GM12878 (cell line): Measurements from ENCODE around the gene ADAMTS17. TPM values are rescaled to one million over a fixed set of nuclear protein-coding genes. Genes with fewer than 3 reads are reported as not detected.

Experiments
- ATAC-seq: fragments of 200-7000 bp; cut with Tn5 transposase; 3 replicates; pipeline ENCODE4 v1.9.1; 2020; ENCODE audit warnings: mild to moderate bottlenecking, moderate library complexity
- BruUV-seq: library from RNA; stranded (reverse); fragments of 400-500 nt; replicated peaks from 2 replicates; lab custom pipeline; 2021; lab: Mats Ljungman, UMichigan
- CTCF ChIA-PET: fragments of 300-600 bp; sonication (Branson Sonifier 250); formaldehyde crosslinking; extraction: SDS; loops from one replicate; lab custom pipeline; 2021; ENCODE audit warnings: inconsistent platforms; lab: Yijun Ruan, JAX
- POLR2A ChIA-PET: fragments of 350-600 bp; formaldehyde crosslinking; extraction: SDS; loops from one replicate; lab custom pipeline; 2021; ENCODE audit warnings: inconsistent platforms; lab: Charles Lee
- RAD21 ChIA-PET: fragments of 300-600 bp; sonication (Branson Sonifier 250); formaldehyde crosslinking; loops from one replicate; lab custom pipeline; 2023; ENCODE audit warnings: antibody characterized with exemption; ENCODE audit not compliant: unreplicated experiment; lab: Charles Lee
- SMC1A ChIA-PET: fragments of 300-600 bp; sonication (Branson Sonifier 250); formaldehyde crosslinking; loops from one replicate; lab custom pipeline; 2023; ENCODE audit not compliant: unreplicated experiment, uncharacterized antibody; lab: Charles Lee
- DNase-seq: peaks from one replicate; pipeline ENCODE4 v3.0.0-alpha.2; 2011; ENCODE audit warnings: low read depth, low spot score
- FAIRE-seq: peaks from 3 replicates; lab custom pipeline; 2011; peaks lifted over from hg19 to GRCh38; lab: Jason Lieb, UNC
- H2AFZ ChIP-seq: 2 replicates; pipeline ENCODE4 v1.6.0; 2011; ENCODE audit warnings: low read depth, low read length, control low read depth; ENCODE audit not compliant: control insufficient read depth
- H3K27ac ChIP-seq: 2 replicates; pipeline ENCODE4 v1.5.1; 2011; ENCODE audit warnings: control low read depth; ENCODE audit not compliant: control insufficient read depth, insufficient read depth
- H3K27me3 ChIP-seq, 2 experiments: replicated peaks in 1 of 2; 2 replicates each; pipeline versions ENCODE4 v1.6.0 to v1.6.1; 2011; ENCODE audit warnings: low read length in 1 of 2; ENCODE audit not compliant: control insufficient read depth in 2 of 2, insufficient read depth in 2 of 2
- H3K36me3 ChIP-seq, 2 experiments: 2 replicates each; pipeline ENCODE4 v1.5.1; 2011; ENCODE audit warnings: low read length in 1 of 2; ENCODE audit not compliant: control insufficient read depth in 2 of 2, insufficient read depth in 2 of 2
- H3K4me1 ChIP-seq: 2 replicates; pipeline ENCODE4 v1.6.1; 2011; ENCODE audit warnings: mild to moderate bottlenecking, low read length, moderate library complexity, mixed read lengths; ENCODE audit not compliant: control insufficient read depth, insufficient read depth
- H3K4me2 ChIP-seq: 2 replicates; pipeline ENCODE4 v1.6.0; 2011; ENCODE audit warnings: control low read depth; ENCODE audit not compliant: control insufficient read depth, insufficient read depth
- H3K4me3 ChIP-seq: fragments of 200-600 bp; sonication (generic); 2 replicates; pipeline ENCODE4 v1.5.1; 2016
- H3K79me2 ChIP-seq: 2 replicates; pipeline ENCODE4 v1.6.0; 2011; ENCODE audit warnings: low read length; ENCODE audit not compliant: control insufficient read depth, insufficient read depth
- H3K9ac ChIP-seq: 2 replicates; pipeline ENCODE4 v1.8.0; 2011; ENCODE audit warnings: low read length, control low read depth, mixed read lengths; ENCODE audit not compliant: control insufficient read depth, insufficient read depth
- H3K9me3 ChIP-seq: replicated peaks from 3 replicates; pipeline ENCODE4 v1.5.1; 2011; ENCODE audit warnings: mild to moderate bottlenecking, low read length; ENCODE audit not compliant: control insufficient read depth, insufficient read depth
- H4K20me1 ChIP-seq: 2 replicates; pipeline ENCODE4 v1.6.0; 2011; ENCODE audit not compliant: control insufficient read depth, insufficient read depth
- ETV6 ChIP-seq, 2 experiments: fragments of 450-650 bp in 1 of 2; IDR thresholded peaks in 1 of 2; conservative IDR thresholded peaks in 1 of 2; 2 replicates each; pipeline ENCODE4 v1.6.1; 2014; ENCODE audit warnings: antibody characterized with exemption in 1 of 2, borderline replicate concordance in 1 of 2, low read depth in 1 of 2, mild to moderate bottlenecking in 1 of 2, moderate library complexity in 1 of 2
- GABPA ChIP-seq: IDR thresholded peaks from 2 replicates; pipeline ENCODE4 v1.6.1; 2014; ENCODE audit warnings: antibody characterized with exemption, low read depth, mild to moderate bottlenecking, inconsistent platforms
- HDAC6 ChIP-seq: fragments of 200-600 bp; sonication (generic); IDR thresholded peaks from one replicate; pipeline ENCODE4 v1.8.0; 2017; ENCODE audit warnings: antibody characterized with exemption; ENCODE audit not compliant: unreplicated experiment
- ZNF274 ChIP-seq: IDR thresholded peaks from one replicate; pipeline ENCODE4 v1.8.0; 2011; ENCODE audit not compliant: insufficient read length, insufficient read depth
- WGBS: methylation state at CpG from one replicate; pipeline ENCODE4 v1.1.6; 2016; ENCODE audit warnings: low lambda C conversion rate; ENCODE audit not compliant: insufficient replicate concordance, insufficient coverage; ENCODE audit errors: missing lambda C conversion rate; 5-methylcytosine and 5-hydroxymethylcytosine counted together
- in situ Hi-C: fragments of 300-500 bp; cut with MboI; formaldehyde crosslinking; loops from 9 replicates; pipeline ENCODE4 v1.14.3; 2018; ENCODE audit warnings: mixed read lengths
- intact Hi-C: fragments of 100-400 bp; cut with micrococcal nuclease; formaldehyde crosslinking; loops from one replicate; pipeline ENCODE4 v1.14.2; 2022; ENCODE audit not compliant: unreplicated experiment
- polyA plus RNA-seq, 11 experiments: library from polyadenylated mRNA; depleted of rRNA in 4 of 11; unstranded in 6 of 11; stranded (reverse) in 5 of 11; fragments of >200 nt; fragmentation: Nextera tagmentation in 4 of 11; fragmentation: Illumina TruSeq in 1 of 11; extraction: Ambion mirVana in 4 of 11; extraction: Trizol in 1 of 11; gene quantifications; 1 replicate in 1 of 11; 2 replicates in 10 of 11; pipeline versions ENCODE4 v1.2.1 to v1.2.3, GENCODE V29; 2011 to 2016; ENCODE audit warnings: inconsistent platforms in 2 of 11, missing spikeins in 2 of 11, low read depth in 1 of 11
- total RNA-seq, 4 experiments: library from RNA; depleted of rRNA in 3 of 4; stranded (reverse); fragments of >200 nt in 3 of 4; fragmentation: Illumina TruSeq in 1 of 4; extraction: Trizol in 1 of 4; gene quantifications; 2 replicates each; pipeline versions ENCODE4 v1.2.1 to v1.2.3, GENCODE V29; 2013 to 2021
- TF ChIP-seq, protein P1 (sequence below), 3 experiments: IDR thresholded peaks in 2 of 3; conservative IDR thresholded peaks in 1 of 3; 2 replicates each; pipeline ENCODE4 v1.5.1; 2011; ENCODE audit warnings: low read depth in 3 of 3, low read length in 3 of 3, mild to moderate bottlenecking in 3 of 3, control low read depth in 2 of 3, moderate library complexity in 2 of 3, inconsistent platforms in 1 of 3, mixed read lengths in 1 of 3; ENCODE audit not compliant: control insufficient read depth in 2 of 3, insufficient read depth in 1 of 3; ENCODE audit errors: extremely low read depth in 1 of 3
- TF ChIP-seq, protein P2 (sequence below): IDR thresholded peaks from 2 replicates; pipeline ENCODE4 v1.6.1; 2011; ENCODE audit warnings: low read depth, low read length, improper control_type of control experiment, borderline replicate concordance

The ADAMTS17 gene
- total and polyA plus RNA-seq, 10 of the 15 experiments (the other 5 are each of a cell fraction or from before 2014, with no cell fraction given), result 0.04 to 0.50 (median 0.10) TPM; not detected in 4

DNA sequence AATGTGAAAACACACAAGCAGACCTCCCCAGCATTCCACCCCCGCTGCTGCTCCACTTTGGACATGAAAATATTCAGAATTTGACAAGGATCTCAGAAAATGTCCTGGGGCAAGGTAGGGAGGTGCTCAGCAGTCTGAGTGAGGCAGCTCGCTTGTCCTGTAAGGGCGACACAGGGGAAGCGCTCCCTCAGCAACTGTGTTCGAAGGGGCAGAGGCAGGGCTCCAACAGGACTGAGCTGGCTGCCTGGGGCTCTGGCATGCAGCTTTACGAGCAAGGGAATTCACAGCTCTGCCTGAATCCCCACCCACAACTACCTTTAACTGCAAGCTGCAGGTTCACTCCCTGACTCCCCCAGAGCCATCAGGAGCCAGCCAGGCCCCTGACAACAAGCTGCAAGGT lies 321.6 kb downstream of the ADAMTS17 start:
- no peaks in the 10 kb centered on the region for H3K27me3 ChIP-seq
- no peak for DNase-seq
- ChIA-PET RAD21 (no interaction called here), SMC1A (no interaction called here), CTCF (no interaction called here), POLR2A (no interaction called here)
- no peak for TF ChIP-seq ZNF274
- intact Hi-C loops, result no loop called here
- H3K9ac ChIP-seq, result no peak overlapping the region
- no peak overlapping the region for H2AFZ ChIP-seq
- no peaks in the 10 kb centered on the region; the same call in 1 of the 2 replicates for H3K4me1 ChIP-seq
- WGBS, result 32% methylated on average over 6 of the region's 6 CpGs
- no peaks in the 10 kb centered on the region for H3K79me2 ChIP-seq
- no peaks in the 10 kb centered on the region for H3K36me3 ChIP-seq
- FAIRE-seq, result no peak
- H3K4me2 ChIP-seq, result no peak overlapping the region
- no TSS peak for BruUV-seq
- H3K4me3 ChIP-seq, result no peak overlapping the region
- in situ Hi-C loops, result no loop called here
- no peak for ATAC-seq
- H3K9me3 ChIP-seq, result peaks cover 2% of the 10 kb centered on the region; the same call in 2 of the 3 replicates
- no peaks in the 10 kb centered on the region for H4K20me1 ChIP-seq
- H3K27ac ChIP-seq, result no peak overlapping the region

DNA sequence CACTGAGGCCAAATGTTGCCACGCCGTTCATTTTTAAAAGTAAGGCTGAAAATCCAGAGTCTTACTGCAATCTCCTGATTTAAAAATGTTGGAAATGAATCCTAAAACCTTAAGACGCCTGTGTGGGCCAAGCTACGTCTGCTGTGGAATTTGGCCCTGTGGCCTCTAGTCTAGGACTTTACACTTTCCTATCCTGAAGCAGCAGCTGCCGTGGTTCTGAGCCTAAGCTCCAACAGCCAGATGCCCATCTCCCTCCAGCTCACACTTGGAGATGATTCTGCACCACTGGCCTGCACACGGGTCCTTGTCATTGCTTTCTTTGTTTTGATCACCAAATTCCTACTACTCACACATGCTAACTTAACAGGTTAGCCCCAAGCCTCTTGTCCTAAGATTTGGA lies 322.2 kb downstream of the ADAMTS17 start:
- Histone ChIP-seq H3K36me3 (no peaks in the 10 kb centered on the region), H3K4me1 (no peaks in the 10 kb centered on the region; the same call in 1 of the 2 replicates), H3K9me3 (peaks cover 2% of the 10 kb centered on the region; the same call in 2 of the 3 replicates), H3K4me2 (no peak overlapping the region), H3K4me3 (no peak overlapping the region), H3K27me3 (no peaks in the 10 kb centered on the region), H3K9ac (no peak overlapping the region), H3K27ac (no peak overlapping the region), H4K20me1 (no peaks in the 10 kb centered on the region), H3K79me2 (no peaks in the 10 kb centered on the region), H2AFZ (no peak overlapping the region)
- no peak for DNase-seq
- BruUV-seq, result no TSS peak
- ChIA-PET CTCF (no interaction called here), POLR2A (no interaction called here), RAD21 (no interaction called here), SMC1A (no interaction called here)
- in situ Hi-C loops, result no loop called here
- FAIRE-seq, result no peak
- no peak for ATAC-seq
- TF ChIP-seq ETV6 (conservative IDR thresholded peaks at IDR 0.05 in 1 of 2, IDR thresholded peaks at IDR 0.05 in 1 of 2; ENCODE audit: borderline replicate concordance in 1 of 2, low read depth in 1 of 2) (no peak), GABPA (no peak), HDAC6 (no peak)
- TF ChIP-seq, protein P1, sequence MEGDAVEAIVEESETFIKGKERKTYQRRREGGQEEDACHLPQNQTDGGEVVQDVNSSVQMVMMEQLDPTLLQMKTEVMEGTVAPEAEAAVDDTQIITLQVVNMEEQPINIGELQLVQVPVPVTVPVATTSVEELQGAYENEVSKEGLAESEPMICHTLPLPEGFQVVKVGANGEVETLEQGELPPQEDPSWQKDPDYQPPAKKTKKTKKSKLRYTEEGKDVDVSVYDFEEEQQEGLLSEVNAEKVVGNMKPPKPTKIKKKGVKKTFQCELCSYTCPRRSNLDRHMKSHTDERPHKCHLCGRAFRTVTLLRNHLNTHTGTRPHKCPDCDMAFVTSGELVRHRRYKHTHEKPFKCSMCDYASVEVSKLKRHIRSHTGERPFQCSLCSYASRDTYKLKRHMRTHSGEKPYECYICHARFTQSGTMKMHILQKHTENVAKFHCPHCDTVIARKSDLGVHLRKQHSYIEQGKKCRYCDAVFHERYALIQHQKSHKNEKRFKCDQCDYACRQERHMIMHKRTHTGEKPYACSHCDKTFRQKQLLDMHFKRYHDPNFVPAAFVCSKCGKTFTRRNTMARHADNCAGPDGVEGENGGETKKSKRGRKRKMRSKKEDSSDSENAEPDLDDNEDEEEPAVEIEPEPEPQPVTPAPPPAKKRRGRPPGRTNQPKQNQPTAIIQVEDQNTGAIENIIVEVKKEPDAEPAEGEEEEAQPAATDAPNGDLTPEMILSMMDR (IDR thresholded peaks at IDR 0.05 in 2 of 3, conservative IDR thresholded peaks at IDR 0.05 in 1 of 3; ENCODE audit: control insufficient read depth in 2 of 3, extremely low read depth in 1 of 3, insufficient read depth in 1 of 3, low read depth in 3 of 3, low read length in 3 of 3), result no peak
- TF ChIP-seq, protein P2, sequence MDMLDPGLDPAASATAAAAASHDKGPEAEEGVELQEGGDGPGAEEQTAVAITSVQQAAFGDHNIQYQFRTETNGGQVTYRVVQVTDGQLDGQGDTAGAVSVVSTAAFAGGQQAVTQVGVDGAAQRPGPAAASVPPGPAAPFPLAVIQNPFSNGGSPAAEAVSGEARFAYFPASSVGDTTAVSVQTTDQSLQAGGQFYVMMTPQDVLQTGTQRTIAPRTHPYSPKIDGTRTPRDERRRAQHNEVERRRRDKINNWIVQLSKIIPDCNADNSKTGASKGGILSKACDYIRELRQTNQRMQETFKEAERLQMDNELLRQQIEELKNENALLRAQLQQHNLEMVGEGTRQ, result no peak
- intact Hi-C loops, result no loop called here
- WGBS, result 27% methylated on average over 6 of the region's 6 CpGs
